HFF-Myc (cell line): ENCODE data around the gene ACOX1.
A peak's percentile ranks its signal among the peaks of the same experiment; 100 is the strongest.

Experiments
- DNase-seq: peaks from one replicate; pipeline ENCODE4 v3.0.0-alpha.2; 2011; ENCODE audit warnings: low read depth; ENCODE audit errors: extremely low read depth
- H3K4me3 ChIP-seq: replicated peaks from 2 replicates; pipeline ENCODE4 v1.5.1; 2011; ENCODE audit warnings: low read depth, mild to moderate bottlenecking, control low read depth, low read length
- CTCF ChIP-seq: IDR thresholded peaks from 2 replicates; pipeline ENCODE4 v1.5.1; 2012; ENCODE audit warnings: mild to moderate bottlenecking, low read depth, low read length, control low read depth; ENCODE audit errors: missing control alignments

Gene ACOX1

GRCh38 chr17:75896415-75897159 is 82.4 kb downstream of the ACOX1 start, which contains the start of gene TRIM65:
TSS of gene TRIM65 (minus strand) at chr17:75896951. CDS start at chr17:75896937, 14 bp downstream.
- no peak for TF ChIP-seq CTCF
- no peak for DNase-seq

GRCh38 chr17:75895370-75896155 is 83.4 kb downstream of the ACOX1 start:
- DNase-seq: no peak
- peak overlapping the region; percentile 74 for H3K4me3 ChIP-seq
- peak; percentile 55 for TF ChIP-seq CTCF

More at GRCh38 chr17:75896415-75897159, 82.4 kb downstream of the ACOX1 start, which contains the start of gene TRIM65:
- peak within 1 kb of the TSS; percentile 74 for H3K4me3 ChIP-seq

GRCh38 chr17:75894049-75894733 is 84.8 kb downstream of the ACOX1 start:
- DNase-seq: no peak
- no peak for TF ChIP-seq CTCF
- H3K4me3 ChIP-seq: peak overlapping the region; percentile 74

GRCh38 chr17:75893305-75894048 is 85.5 kb downstream of the ACOX1 start:
- no peak for DNase-seq
- TF ChIP-seq CTCF: no peak
- H3K4me3 ChIP-seq: no peak overlapping the region

GRCh38 chr17:75892556-75893224 is 86.3 kb downstream of the ACOX1 start:
- no peak for DNase-seq
- H3K4me3 ChIP-seq: no peak overlapping the region
- TF ChIP-seq CTCF: no peak
